Coronary artery (tissue), 2 donors: ENCODE measurements around the gene STRAP.

Experiments used
- DNase-seq: peaks from one replicate; pipeline ENCODE4 v3.0.0-alpha.2; 2017; ENCODE audit warnings: low spot score
- H3K27ac ChIP-seq, 2 donors: fragments of 200-600 bp; sonication (generic); one replicate each; pipeline ENCODE4 v1.5.1; 2016 to 2019
- H3K4me3 ChIP-seq: fragments of 200-600 bp; sonication (generic); 2 replicates; pipeline ENCODE4 v1.5.1; 2016; ENCODE audit warnings: mild to moderate bottlenecking, moderate library complexity
- CTCF ChIP-seq: fragments of 200-600 bp; sonication (generic); IDR thresholded peaks from one replicate; pipeline ENCODE4 v1.5.1; 2019; ENCODE audit warnings: antibody characterized with exemption

The STRAP gene

GRCh38 chr12:15882118-15882971, at the start of gene STRAP:
TSS of gene STRAP (plus strand) at chr12:15882387. CDS start at chr12:15882708, 321 bp downstream.
- DNase-seq, result peak; percentile 99
- Histone ChIP-seq H3K27ac (peak within 1 kb of the TSS; percentile 94 to 98), H3K4me3 (peak within 1 kb of the TSS; percentile 94)
- TF ChIP-seq CTCF, result no peak

- no peak for TF ChIP-seq CTCF
- no peak for DNase-seq
- Histone ChIP-seq H3K4me3 (no peak overlapping the region), H3K27ac (no peak overlapping the region)
These were observed 47.6 kb upstream of the STRAP start for GRCh38 chr12:15834575-15834974.

- H3K27ac ChIP-seq, result peak overlapping the region in 1 of 2 donors; percentile 68
- no peak for TF ChIP-seq CTCF
- no peak for DNase-seq
- H3K4me3 ChIP-seq, result peak overlapping the region; percentile 11
These were observed 44.9 kb upstream of the STRAP start for GRCh38 chr12:15837141-15837790.

- TF ChIP-seq CTCF, result no peak
- no peak for DNase-seq
- H3K27ac ChIP-seq, result peak overlapping the region in 1 of 2 donors; percentile 2
- no peak overlapping the region for H3K4me3 ChIP-seq
These were observed 43.1 kb upstream of the STRAP start for GRCh38 chr12:15839041-15839440.

- Histone ChIP-seq H3K4me3 (no peak overlapping the region), H3K27ac (no peak overlapping the region)
- DNase-seq, result no peak
- TF ChIP-seq CTCF, result no peak
These were observed 42.5 kb upstream of the STRAP start for GRCh38 chr12:15839682-15840081.

GRCh38 chr12:15842108-15842507, 40.1 kb upstream of the STRAP start:
- no peak for DNase-seq
- no peak overlapping the region for H3K4me3 ChIP-seq
- no peak for TF ChIP-seq CTCF
- H3K27ac ChIP-seq, result no peak overlapping the region
